DND-41 (cell line): Measurements from ENCODE around the gene ACAT2.
"Not testable (repeated sequence)": the region's sequence is repeated elsewhere in the genome, so short reads cannot be mapped to it uniquely, and the experiment has no call there.

Experiments
- ATAC-seq: fragments of 200-7000 bp; cut with Tn5 transposase; 3 replicates; pipeline ENCODE4 v1.9.1; 2021; ENCODE audit warnings: low read depth; ENCODE audit not compliant: insufficient read depth
- DNase-seq: peaks from one replicate; pipeline ENCODE4 v3.0.0-alpha.2; 2020
- H2AFZ ChIP-seq: 2 replicates; pipeline ENCODE4 v1.6.0; 2012; ENCODE audit warnings: low read depth, low read length
- H3K27ac ChIP-seq: 2 replicates; pipeline ENCODE4 v1.5.1; 2012; ENCODE audit warnings: low read length, inconsistent platforms
- H3K27me3 ChIP-seq: fragments of 200-600 bp; sonication (generic); 2 replicates; pipeline ENCODE4 v1.6.0; 2012; ENCODE audit warnings: low read length, mild to moderate bottlenecking, inconsistent platforms; ENCODE audit not compliant: insufficient read depth, poor library complexity
- H3K36me3 ChIP-seq: 2 replicates; pipeline ENCODE4 v1.5.1; 2012; ENCODE audit warnings: low read length, inconsistent platforms; ENCODE audit not compliant: insufficient read depth
- H3K4me1 ChIP-seq: 2 replicates; pipeline ENCODE4 v1.5.1; 2012; ENCODE audit warnings: mild to moderate bottlenecking, low read length; ENCODE audit not compliant: insufficient read depth
- H3K4me2 ChIP-seq: 2 replicates; pipeline ENCODE4 v1.6.0; 2012; ENCODE audit warnings: mild to moderate bottlenecking, moderate library complexity, low read length, inconsistent platforms; ENCODE audit not compliant: insufficient read depth
- H3K4me3 ChIP-seq, 2 experiments: fragments of 200-600 bp in 1 of 2; shearing (Covaris generic) in 1 of 2; 2 replicates each; pipeline ENCODE4 v1.5.1; 2012 to 2016; ENCODE audit warnings: inconsistent platforms in 2 of 2, low read length in 2 of 2, mild to moderate bottlenecking in 2 of 2, low read depth in 1 of 2, moderate library complexity in 1 of 2
- H3K79me2 ChIP-seq: 2 replicates; pipeline ENCODE4 v1.6.0; 2012; ENCODE audit warnings: low read length, inconsistent platforms; ENCODE audit not compliant: insufficient read depth
- H3K9ac ChIP-seq: 2 replicates; pipeline ENCODE4 v1.6.0; 2012; ENCODE audit warnings: low read depth, mild to moderate bottlenecking, inconsistent platforms, low read length, moderate library complexity
- H3K9me3 ChIP-seq: 2 replicates; pipeline ENCODE4 v1.5.1; 2012; ENCODE audit warnings: low read length, moderate library complexity, mild to moderate bottlenecking, inconsistent platforms; ENCODE audit not compliant: insufficient read depth, severe bottlenecking
- H4K20me1 ChIP-seq: 2 replicates; pipeline ENCODE4 v1.6.0; 2012; ENCODE audit warnings: low read length; ENCODE audit not compliant: insufficient read depth
- EZH2 ChIP-seq: IDR thresholded peaks from 3 replicates; pipeline ENCODE4 v1.6.1; 2012; ENCODE audit warnings: borderline replicate concordance, low read depth, mild to moderate bottlenecking, moderate library complexity, low read length, inconsistent platforms; ENCODE audit not compliant: severe bottlenecking
- TF ChIP-seq, protein P1 (sequence below): IDR thresholded peaks from 2 replicates; pipeline ENCODE4 v1.5.1; 2012; ENCODE audit warnings: borderline replicate concordance, low read length, moderate library complexity, mild to moderate bottlenecking; ENCODE audit not compliant: poor library complexity, severe bottlenecking; ENCODE audit errors: extremely low read depth

Gene ACAT2

GRCh38 chr6:159718634-159719033 lies 43.2 kb upstream of the ACAT2 start:
- H3K4me1 ChIP-seq = no peaks in the 10 kb centered on the region
- H3K4me2 ChIP-seq = no peak overlapping the region
- no peak overlapping the region for H3K4me3 ChIP-seq
- H3K79me2 ChIP-seq = peaks cover 20% of the 10 kb centered on the region
- no peaks in the 10 kb centered on the region for H3K27me3 ChIP-seq
- H3K9me3 ChIP-seq = no peaks in the 10 kb centered on the region
- H4K20me1 ChIP-seq = peaks cover 7% of the 10 kb centered on the region; the same call in 1 of the 2 replicates
- H2AFZ ChIP-seq = no peak overlapping the region
- DNase-seq = no peak
- ATAC-seq = no peak
- H3K27ac ChIP-seq = no peak overlapping the region
- TF ChIP-seq, protein P1, sequence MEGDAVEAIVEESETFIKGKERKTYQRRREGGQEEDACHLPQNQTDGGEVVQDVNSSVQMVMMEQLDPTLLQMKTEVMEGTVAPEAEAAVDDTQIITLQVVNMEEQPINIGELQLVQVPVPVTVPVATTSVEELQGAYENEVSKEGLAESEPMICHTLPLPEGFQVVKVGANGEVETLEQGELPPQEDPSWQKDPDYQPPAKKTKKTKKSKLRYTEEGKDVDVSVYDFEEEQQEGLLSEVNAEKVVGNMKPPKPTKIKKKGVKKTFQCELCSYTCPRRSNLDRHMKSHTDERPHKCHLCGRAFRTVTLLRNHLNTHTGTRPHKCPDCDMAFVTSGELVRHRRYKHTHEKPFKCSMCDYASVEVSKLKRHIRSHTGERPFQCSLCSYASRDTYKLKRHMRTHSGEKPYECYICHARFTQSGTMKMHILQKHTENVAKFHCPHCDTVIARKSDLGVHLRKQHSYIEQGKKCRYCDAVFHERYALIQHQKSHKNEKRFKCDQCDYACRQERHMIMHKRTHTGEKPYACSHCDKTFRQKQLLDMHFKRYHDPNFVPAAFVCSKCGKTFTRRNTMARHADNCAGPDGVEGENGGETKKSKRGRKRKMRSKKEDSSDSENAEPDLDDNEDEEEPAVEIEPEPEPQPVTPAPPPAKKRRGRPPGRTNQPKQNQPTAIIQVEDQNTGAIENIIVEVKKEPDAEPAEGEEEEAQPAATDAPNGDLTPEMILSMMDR = no peak
- TF ChIP-seq EZH2 = no peak
- H3K9ac ChIP-seq = no peak overlapping the region
- peaks cover 5% of the 10 kb centered on the region; the same call in 1 of the 2 replicates for H3K36me3 ChIP-seq

- no peak overlapping the region for H2AFZ ChIP-seq
- no peak overlapping the region for H3K4me2 ChIP-seq
- no peak for ATAC-seq
- H3K4me3 ChIP-seq = no peak overlapping the region
- peaks cover 7% of the 10 kb centered on the region; the same call in 1 of the 2 replicates for H4K20me1 ChIP-seq
- no peaks in the 10 kb centered on the region for H3K9me3 ChIP-seq
- no peak overlapping the region for H3K9ac ChIP-seq
- DNase-seq = no peak
- TF ChIP-seq EZH2 = no peak
- TF ChIP-seq, protein P1 = no peak
- peaks cover 9% of the 10 kb centered on the region; the same call in 1 of the 2 replicates for H3K36me3 ChIP-seq
- H3K79me2 ChIP-seq = peaks cover 27% of the 10 kb centered on the region
- H3K4me1 ChIP-seq = peaks cover 1% of the 10 kb centered on the region; the same call in 1 of the 2 replicates
- no peak overlapping the region for H3K27ac ChIP-seq
- H3K27me3 ChIP-seq = no peaks in the 10 kb centered on the region
Observed at GRCh38 chr6:159719287-159719686, 42.6 kb upstream of the ACAT2 start.

GRCh38 chr6:159720708-159721107 lies 41.1 kb upstream of the ACAT2 start:
- H3K79me2 ChIP-seq = peaks cover 41% of the 10 kb centered on the region
- ATAC-seq = peak; percentile 37; the same call in 1 of the 3 replicates

GRCh38 chr6:159721981-159722380 lies 39.9 kb upstream of the ACAT2 start:
- peaks cover 21% of the 10 kb centered on the region for H3K4me1 ChIP-seq
- H4K20me1 ChIP-seq, H3K9me3 ChIP-seq, H3K27ac ChIP-seq, H3K9ac ChIP-seq, H3K27me3 ChIP-seq, H3K4me2 ChIP-seq, H2AFZ ChIP-seq, H3K4me3 ChIP-seq, DNase-seq, ATAC-seq: not testable (repeated sequence)
- H3K79me2 ChIP-seq = peaks cover 53% of the 10 kb centered on the region
- H3K36me3 ChIP-seq = peaks cover 17% of the 10 kb centered on the region

More at GRCh38 chr6:159720708-159721107, 41.1 kb upstream of the ACAT2 start:
- peaks cover 17% of the 10 kb centered on the region; the same call in 1 of the 2 replicates for H3K36me3 ChIP-seq
- no peak overlapping the region for H2AFZ ChIP-seq
- no peak overlapping the region for H3K9ac ChIP-seq
- H3K9me3 ChIP-seq = no peaks in the 10 kb centered on the region
- peaks cover 7% of the 10 kb centered on the region; the same call in 1 of the 2 replicates for H4K20me1 ChIP-seq
- peak; percentile 28 for DNase-seq
- TF ChIP-seq EZH2 = no peak
- TF ChIP-seq, protein P1 = peak; percentile 55
- H3K4me3 ChIP-seq = no peak overlapping the region
- H3K27me3 ChIP-seq = no peaks in the 10 kb centered on the region
- peaks cover 16% of the 10 kb centered on the region for H3K4me1 ChIP-seq
- H3K27ac ChIP-seq = no peak overlapping the region
- H3K4me2 ChIP-seq = no peak overlapping the region
